HepG2 (cell line): ENCODE measurements around the gene CLEC16A. TPM values are rescaled to one million over a fixed set of nuclear protein-coding genes. Genes with fewer than 3 reads are reported as not detected.

Experiments used
- FOSL2 ChIP-seq: sonication (generic); formaldehyde crosslinking; IDR thresholded peaks from 2 replicates; pipeline ENCODE4 v1.4.0; 2020; ENCODE audit warnings: missing genetic modification reagents
- HNRNPH1 ChIP-seq: fragments of 200-400 bp; formaldehyde crosslinking; optimal IDR thresholded peaks from 2 replicates; pipeline ENCODE3; 2017; ENCODE audit warnings: mild to moderate bottlenecking, low read depth, low read length
- MATR3 ChIP-seq: sonication (generic); formaldehyde crosslinking; IDR thresholded peaks from 2 replicates; pipeline ENCODE4 v1.4.0; 2020; ENCODE audit warnings: missing genetic modification reagents
- MIER3 ChIP-seq: IDR thresholded peaks from 2 replicates; pipeline ENCODE4 v1.6.1; 2016; ENCODE audit warnings: missing compliant biosample characterization, borderline replicate concordance
- NR2C2 ChIP-seq: sonication (generic); formaldehyde crosslinking; IDR thresholded peaks from 2 replicates; pipeline ENCODE4 v1.4.0; 2020; ENCODE audit warnings: missing genetic modification reagents, mild to moderate bottlenecking, moderate library complexity, borderline replicate concordance
- RBFOX2 ChIP-seq: fragments of 200-400 bp; formaldehyde crosslinking; IDR thresholded peaks from 2 replicates; pipeline ENCODE4 v1.6.1; 2017; ENCODE audit warnings: low read depth, mild to moderate bottlenecking, low read length
- RBM22 ChIP-seq: fragments of 200-400 bp; formaldehyde crosslinking; optimal IDR thresholded peaks from 2 replicates; pipeline ENCODE3; 2017; ENCODE audit warnings: mild to moderate bottlenecking, low read length, moderate library complexity
- REL ChIP-seq: sonication (generic); formaldehyde crosslinking; conservative IDR thresholded peaks from 2 replicates; pipeline ENCODE4 v1.8.0; 2022; ENCODE audit warnings: mild to moderate bottlenecking, missing genetic modification reagents, moderate library complexity
- RFX3 ChIP-seq: IDR thresholded peaks from 2 replicates; pipeline ENCODE4 v1.6.1; 2016; ENCODE audit warnings: missing biosample characterization, missing genetic modification reagents
- SKI ChIP-seq: fragments of 450-650 bp; IDR thresholded peaks from one replicate; pipeline ENCODE4 v1.6.1; 2018; ENCODE audit warnings: mild to moderate bottlenecking; ENCODE audit not compliant: partially characterized antibody
- SMARCC2 ChIP-seq: fragments of 450-650 bp; IDR thresholded peaks from 2 replicates; pipeline ENCODE4 v1.6.1; 2017; ENCODE audit warnings: antibody characterized with exemption, mild to moderate bottlenecking
- SMARCE1 ChIP-seq: fragments of 450-650 bp; IDR thresholded peaks from 2 replicates; pipeline ENCODE4 v1.6.1; 2017; ENCODE audit warnings: borderline replicate concordance
- SOX5 ChIP-seq: IDR thresholded peaks from 2 replicates; pipeline ENCODE4 v1.6.1; 2016; ENCODE audit warnings: borderline replicate concordance
- ZMYM3 ChIP-seq: sonication (generic); formaldehyde crosslinking; IDR thresholded peaks from 2 replicates; pipeline ENCODE4 v1.5.1; 2020; ENCODE audit warnings: mild to moderate bottlenecking, missing genetic modification reagents
- ZNF232 ChIP-seq: sonication (generic); formaldehyde crosslinking; IDR thresholded peaks from 2 replicates; pipeline ENCODE4 v1.4.0; 2020; ENCODE audit warnings: missing genetic modification reagents, borderline replicate concordance
- ZNF326 ChIP-seq: sonication (generic); formaldehyde crosslinking; IDR thresholded peaks from 2 replicates; pipeline ENCODE4 v1.4.0; 2020; ENCODE audit warnings: missing genetic modification reagents, borderline replicate concordance
- ZNF331 ChIP-seq: sonication (generic); formaldehyde crosslinking; IDR thresholded peaks from 2 replicates; pipeline ENCODE4 v1.4.0; 2020; ENCODE audit warnings: missing genetic modification reagents
- ZSCAN29 ChIP-seq: sonication (generic); formaldehyde crosslinking; conservative IDR thresholded peaks from 2 replicates; pipeline ENCODE4 v1.4.0; 2020; ENCODE audit warnings: mild to moderate bottlenecking, missing genetic modification reagents
- polyA plus RNA-seq, 8 experiments: library from polyadenylated mRNA; depleted of rRNA in 3 of 8; stranded (reverse) in 7 of 8; unstranded in 1 of 8; fragments of >200 nt; fragmentation: Illumina TruSeq in 4 of 8; extraction: Trizol in 4 of 8; gene quantifications; 2 replicates each; pipeline versions ENCODE4 v1.2.1 to v1.2.3, GENCODE V29; 2011 to 2016; ENCODE audit warnings: low read depth in 4 of 8, missing spikeins in 1 of 8, mixed read lengths in 1 of 8; ENCODE audit not compliant: insufficient read depth in 1 of 8
- total RNA-seq, 5 experiments: library from RNA; depleted of rRNA; stranded (reverse); fragments of >200 nt; fragmentation: Illumina TruSeq; extraction: Trizol; gene quantifications; 2 replicates each; pipeline ENCODE4 v1.2.3, GENCODE V29; 2016; ENCODE audit warnings: low read depth in 1 of 5
- TF ChIP-seq, protein P1 (sequence below): sonication (generic); formaldehyde crosslinking; IDR thresholded peaks from 2 replicates; pipeline ENCODE4 v1.4.0; 2020; ENCODE audit warnings: missing genetic modification reagents
- TF ChIP-seq, protein P2 (sequence below): sonication (generic); formaldehyde crosslinking; IDR thresholded peaks from 2 replicates; pipeline ENCODE4 v1.4.0; 2020; ENCODE audit warnings: missing genetic modification reagents, borderline replicate concordance
- TF ChIP-seq, protein P3 (sequence below), 2 experiments: sonication (generic) in 1 of 2; formaldehyde crosslinking in 1 of 2; IDR thresholded peaks; 2 replicates each; pipeline versions ENCODE4 v1.4.0 to v1.6.1; 2018 to 2020; ENCODE audit warnings: missing genetic modification reagents in 2 of 2, borderline replicate concordance in 1 of 2, low read depth in 1 of 2, mild to moderate bottlenecking in 1 of 2, missing biosample characterization in 1 of 2

CLEC16A gene
- total and polyA plus RNA-seq, 2 of the 13 experiments (the other 11 are each of a cell fraction or from before 2014, with no cell fraction given): 8.5 to 10.3 TPM

- TF ChIP-seq REL (CRISPR knock-in tag) (no peak), ZMYM3 (CRISPR knock-in tag) (no peak), NR2C2 (CRISPR knock-in tag) (no peak; the same call in 1 of the 2 replicates), RBFOX2 (no peak), ZNF331 (CRISPR knock-in tag) (0 out of 2 replicates have a peak, but pooled peaks have one; percentile 9), SKI (no peak), ZNF232 (CRISPR knock-in tag) (0 out of 2 replicates have a peak, but pooled peaks have one; percentile 6), SMARCE1 (no peak), ZNF326 (0 out of 2 replicates have a peak, but pooled peaks have one; percentile 70), RBM22 (no peak), RFX3 (CRISPR knock-in tag) (no peak), ZSCAN29 (no peak), HNRNPH1 (no peak), SMARCC2 (no peak), FOSL2 (CRISPR knock-in tag) (no peak), SOX5 (CRISPR knock-in tag) (no peak), MIER3 (CRISPR knock-in tag) (no peak), MATR3 (0 out of 2 replicates have a peak, but pooled peaks have one; percentile 58)
- TF ChIP-seq, protein P1, sequence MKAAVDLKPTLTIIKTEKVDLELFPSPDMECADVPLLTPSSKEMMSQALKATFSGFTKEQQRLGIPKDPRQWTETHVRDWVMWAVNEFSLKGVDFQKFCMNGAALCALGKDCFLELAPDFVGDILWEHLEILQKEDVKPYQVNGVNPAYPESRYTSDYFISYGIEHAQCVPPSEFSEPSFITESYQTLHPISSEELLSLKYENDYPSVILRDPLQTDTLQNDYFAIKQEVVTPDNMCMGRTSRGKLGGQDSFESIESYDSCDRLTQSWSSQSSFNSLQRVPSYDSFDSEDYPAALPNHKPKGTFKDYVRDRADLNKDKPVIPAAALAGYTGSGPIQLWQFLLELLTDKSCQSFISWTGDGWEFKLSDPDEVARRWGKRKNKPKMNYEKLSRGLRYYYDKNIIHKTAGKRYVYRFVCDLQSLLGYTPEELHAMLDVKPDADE (CRISPR knock-in tag): no peak
- TF ChIP-seq, protein P2, sequence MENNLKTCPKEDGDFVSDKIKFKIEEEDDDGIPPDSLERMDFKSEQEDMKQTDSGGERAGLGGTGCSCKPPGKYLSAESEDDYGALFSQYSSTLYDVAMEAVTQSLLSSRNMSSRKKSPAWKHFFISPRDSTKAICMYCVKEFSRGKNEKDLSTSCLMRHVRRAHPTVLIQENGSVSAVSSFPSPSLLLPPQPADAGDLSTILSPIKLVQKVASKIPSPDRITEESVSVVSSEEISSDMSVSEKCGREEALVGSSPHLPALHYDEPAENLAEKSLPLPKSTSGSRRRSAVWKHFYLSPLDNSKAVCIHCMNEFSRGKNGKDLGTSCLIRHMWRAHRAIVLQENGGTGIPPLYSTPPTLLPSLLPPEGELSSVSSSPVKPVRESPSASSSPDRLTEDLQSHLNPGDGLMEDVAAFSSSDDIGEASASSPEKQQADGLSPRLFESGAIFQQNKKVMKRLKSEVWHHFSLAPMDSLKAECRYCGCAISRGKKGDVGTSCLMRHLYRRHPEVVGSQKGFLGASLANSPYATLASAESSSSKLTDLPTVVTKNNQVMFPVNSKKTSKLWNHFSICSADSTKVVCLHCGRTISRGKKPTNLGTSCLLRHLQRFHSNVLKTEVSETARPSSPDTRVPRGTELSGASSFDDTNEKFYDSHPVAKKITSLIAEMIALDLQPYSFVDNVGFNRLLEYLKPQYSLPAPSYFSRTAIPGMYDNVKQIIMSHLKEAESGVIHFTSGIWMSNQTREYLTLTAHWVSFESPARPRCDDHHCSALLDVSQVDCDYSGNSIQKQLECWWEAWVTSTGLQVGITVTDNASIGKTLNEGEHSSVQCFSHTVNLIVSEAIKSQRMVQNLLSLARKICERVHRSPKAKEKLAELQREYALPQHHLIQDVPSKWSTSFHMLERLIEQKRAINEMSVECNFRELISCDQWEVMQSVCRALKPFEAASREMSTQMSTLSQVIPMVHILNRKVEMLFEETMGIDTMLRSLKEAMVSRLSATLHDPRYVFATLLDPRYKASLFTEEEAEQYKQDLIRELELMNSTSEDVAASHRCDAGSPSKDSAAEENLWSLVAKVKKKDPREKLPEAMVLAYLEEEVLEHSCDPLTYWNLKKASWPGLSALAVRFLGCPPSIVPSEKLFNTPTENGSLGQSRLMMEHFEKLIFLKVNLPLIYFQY (CRISPR knock-in tag): peak; percentile 22; the same call in 1 of the 2 replicates
- TF ChIP-seq, protein P3, sequence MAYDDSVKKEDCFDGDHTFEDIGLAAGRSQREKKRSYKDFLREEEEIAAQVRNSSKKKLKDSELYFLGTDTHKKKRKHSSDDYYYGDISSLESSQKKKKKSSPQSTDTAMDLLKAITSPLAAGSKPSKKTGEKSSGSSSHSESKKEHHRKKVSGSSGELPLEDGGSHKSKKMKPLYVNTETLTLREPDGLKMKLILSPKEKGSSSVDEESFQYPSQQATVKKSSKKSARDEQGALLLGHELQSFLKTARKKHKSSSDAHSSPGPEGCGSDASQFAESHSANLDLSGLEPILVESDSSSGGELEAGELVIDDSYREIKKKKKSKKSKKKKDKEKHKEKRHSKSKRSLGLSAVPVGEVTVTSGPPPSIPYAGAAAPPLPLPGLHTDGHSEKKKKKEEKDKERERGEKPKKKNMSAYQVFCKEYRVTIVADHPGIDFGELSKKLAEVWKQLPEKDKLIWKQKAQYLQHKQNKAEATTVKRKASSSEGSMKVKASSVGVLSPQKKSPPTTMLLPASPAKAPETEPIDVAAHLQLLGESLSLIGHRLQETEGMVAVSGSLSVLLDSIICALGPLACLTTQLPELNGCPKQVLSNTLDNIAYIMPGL (CRISPR knock-in tag; IDR thresholded peaks at IDR 0.05; ENCODE audit: borderline replicate concordance in 1 of 2, low read depth in 1 of 2): 0 out of 4 replicates have a peak, but pooled peaks of 1 of the 2 experiments have one; percentile 28
Observed at GRCh38 chr16:10940501-10941079, 3.8 kb upstream of the CLEC16A start (continued).
